OCI-LY7 (cell line): Measurements from ENCODE around the gene JOSD1. TPM values are rescaled to one million over a fixed set of nuclear protein-coding genes. Genes with fewer than 3 reads are reported as not detected.

ENCODE experiments used
- BruUV-seq: library from RNA; stranded (reverse); fragments of 400-500 nt; replicated peaks from 2 replicates; lab custom pipeline; 2021; lab: Mats Ljungman, UMichigan
- CTCF ChIA-PET: fragments of 300-600 bp; sonication (Branson Sonifier 250); formaldehyde crosslinking; loops from one replicate; lab custom pipeline; 2022; ENCODE audit warnings: antibody characterized with exemption; ENCODE audit not compliant: unreplicated experiment; lab: Charles Lee
- POLR2A ChIA-PET: fragments of 300-600 bp; sonication (Branson Sonifier 250); formaldehyde crosslinking; loops from one replicate; lab custom pipeline; 2022; ENCODE audit warnings: antibody characterized with exemption; lab: Charles Lee
- DNase-seq: peaks from one replicate; pipeline ENCODE4 v3.0.0-alpha.2; 2015; ENCODE audit warnings: low spot score
- H2AFZ ChIP-seq: fragments of 200-600 bp; sonication (generic), shearing (Covaris generic); 2 replicates; pipeline ENCODE4 v1.6.1; 2014; ENCODE audit warnings: mild to moderate bottlenecking, antibody characterized with exemption, low read length, moderate library complexity
- H3K27ac ChIP-seq: fragments of 200-600 bp; sonication (generic); 2 replicates; pipeline ENCODE4 v1.5.1; 2014; ENCODE audit warnings: mixed run types, low read depth, mild to moderate bottlenecking, moderate library complexity, low read length, inconsistent platforms; ENCODE audit not compliant: poor library complexity, severe bottlenecking
- H3K36me3 ChIP-seq: fragments of 200-600 bp; sonication (generic); 2 replicates; pipeline ENCODE4 v1.6.1; 2014; ENCODE audit warnings: mild to moderate bottlenecking, antibody characterized with exemption, low read length, moderate library complexity, mixed read lengths; ENCODE audit not compliant: insufficient read depth
- H3K4me1 ChIP-seq: fragments of 200-600 bp; sonication (generic); 2 replicates; pipeline ENCODE4 v1.5.1; 2014; ENCODE audit warnings: mild to moderate bottlenecking, low read length; ENCODE audit not compliant: insufficient read depth, poor library complexity, severe bottlenecking
- H3K4me2 ChIP-seq: fragments of 200-600 bp; sonication (generic); 2 replicates; pipeline ENCODE4 v1.6.1; 2014; ENCODE audit warnings: mild to moderate bottlenecking, low read length
- H3K4me3 ChIP-seq: fragments of 200-600 bp; sonication (generic); 2 replicates; pipeline ENCODE4 v1.5.1; 2014; ENCODE audit warnings: mild to moderate bottlenecking, low read depth, low read length; ENCODE audit not compliant: poor library complexity, severe bottlenecking
- H3K79me2 ChIP-seq: fragments of 200-600 bp; sonication (generic); 2 replicates; pipeline ENCODE4 v1.6.1; 2016; ENCODE audit warnings: low read depth, mild to moderate bottlenecking, low read length, moderate library complexity, mixed read lengths; ENCODE audit not compliant: insufficient read depth
- H3K9me2 ChIP-seq: fragments of 200-600 bp; sonication (generic); 2 replicates; pipeline ENCODE4 v1.6.1; 2016; ENCODE audit warnings: mild to moderate bottlenecking, low read length, mixed read lengths; ENCODE audit not compliant: insufficient read depth
- H3K9me3 ChIP-seq: fragments of 200-600 bp; sonication (generic); 2 replicates; pipeline ENCODE4 v1.6.1; 2014; ENCODE audit warnings: mild to moderate bottlenecking, mixed run types, low read length, mixed read lengths
- H4K20me1 ChIP-seq: fragments of 200-600 bp; sonication (generic); 2 replicates; pipeline ENCODE4 v1.6.1; 2014; ENCODE audit warnings: mild to moderate bottlenecking, antibody characterized with exemption, low read length, moderate library complexity, mixed read lengths; ENCODE audit not compliant: insufficient read depth
- CTCF ChIP-seq: fragments of 200-600 bp; sonication (generic); conservative IDR thresholded peaks from 2 replicates; pipeline ENCODE4 v1.5.1; 2014; ENCODE audit warnings: mild to moderate bottlenecking, antibody characterized with exemption, low read length, moderate library complexity, mixed read lengths
- EZH2phosphoT487 ChIP-seq: fragments of 200-600 bp; sonication (generic); IDR thresholded peaks from 2 replicates; pipeline ENCODE4 v1.6.1; 2018; ENCODE audit warnings: low read depth, borderline replicate concordance, mild to moderate bottlenecking, mixed run types, antibody characterized with exemption, low read length, moderate library complexity, mixed read lengths
- intact Hi-C: fragments of 100-400 bp; cut with micrococcal nuclease; formaldehyde crosslinking; loops from one replicate; pipeline ENCODE4 v1.10.0; 2022; ENCODE audit not compliant: unreplicated experiment
- total RNA-seq, 2 experiments: library from RNA; depleted of rRNA in 1 of 2; stranded (reverse); fragments of >200 nt in 1 of 2; shearing (Covaris generic) in 1 of 2; gene quantifications; 2 replicates each; pipeline ENCODE4 v1.2.3, GENCODE V29; 2014 to 2022

The JOSD1 gene
- total RNA-seq, 2 experiments from 2014 or later = 50.4 to 56.3 TPM

GRCh38 chr22:38725900-38726655 lies 25.3 kb upstream of the JOSD1 start:
- no peak overlapping the region for H3K27ac ChIP-seq
- H3K4me1 ChIP-seq = no peaks in the 10 kb centered on the region
- BruUV-seq = no TSS peak
- intact Hi-C loops = no loop called here
- ChIA-PET CTCF (no interaction called here), POLR2A (no interaction called here)
- H3K36me3 ChIP-seq = peaks cover 92% of the 10 kb centered on the region
- no peaks in the 10 kb centered on the region for H3K9me3 ChIP-seq
- H3K4me2 ChIP-seq = no peak overlapping the region
- no peaks in the 10 kb centered on the region for H3K79me2 ChIP-seq
- H3K4me3 ChIP-seq = no peak overlapping the region
- no peak for DNase-seq
- no peaks in the 10 kb centered on the region for H3K9me2 ChIP-seq
- no peak for TF ChIP-seq EZH2phosphoT487
- no peak for TF ChIP-seq CTCF
- no peak overlapping the region for H2AFZ ChIP-seq
- no peaks in the 10 kb centered on the region for H4K20me1 ChIP-seq

- POLR2A ChIA-PET = no interaction called here
- no peak overlapping the region for H3K4me2 ChIP-seq
- intact Hi-C loops = no loop called here
- H3K79me2 ChIP-seq = no peaks in the 10 kb centered on the region
- H4K20me1 ChIP-seq = no peaks in the 10 kb centered on the region
- peaks cover 89% of the 10 kb centered on the region for H3K36me3 ChIP-seq
- H3K27ac ChIP-seq = no peak overlapping the region
- H2AFZ ChIP-seq = no peak overlapping the region
- no TSS peak for BruUV-seq
- no peaks in the 10 kb centered on the region for H3K9me3 ChIP-seq
- TF ChIP-seq CTCF = peak; percentile 80
- no peak for TF ChIP-seq EZH2phosphoT487
- CTCF ChIA-PET = interaction anchor here (1.2 to 1.3 kb wide), 2 partner anchors 15 to 27 kb away, joined by 3 to 5 read pairs; no protein-coding TSS in a partner anchor
- H3K9me2 ChIP-seq = no peaks in the 10 kb centered on the region
- DNase-seq = peak; percentile 62
- H3K4me1 ChIP-seq = no peaks in the 10 kb centered on the region
- H3K4me3 ChIP-seq = no peak overlapping the region
Measured at GRCh38 chr22:38724926-38725571, 24.3 kb upstream of the JOSD1 start.
